Measurements from ENCODE around the gene NUTM2G. TPM values are rescaled to one million over a fixed set of nuclear protein-coding genes. Genes with fewer than 3 reads are reported as not detected.

The NUTM2G gene
- total and polyA plus RNA-seq, 9 of the 15 experiments (the other 6 are each of a cell fraction or from before 2014, with no cell fraction given) = 0.03 TPM; not detected in 7

- TF ChIP-seq JUN (IDR thresholded peaks at IDR 0.05; ENCODE audit: borderline replicate concordance, low read depth, low read length) (peak; percentile 48; the same call in 1 of the 2 replicates), JUN (CRISPR knock-in tag; IDR thresholded peaks at IDR 0.05; ENCODE audit: borderline replicate concordance) (no peak)
Measured at GRCh38 chr9:96884443-96884842, 44.2 kb upstream of the NUTM2G start (continued).

DNA sequence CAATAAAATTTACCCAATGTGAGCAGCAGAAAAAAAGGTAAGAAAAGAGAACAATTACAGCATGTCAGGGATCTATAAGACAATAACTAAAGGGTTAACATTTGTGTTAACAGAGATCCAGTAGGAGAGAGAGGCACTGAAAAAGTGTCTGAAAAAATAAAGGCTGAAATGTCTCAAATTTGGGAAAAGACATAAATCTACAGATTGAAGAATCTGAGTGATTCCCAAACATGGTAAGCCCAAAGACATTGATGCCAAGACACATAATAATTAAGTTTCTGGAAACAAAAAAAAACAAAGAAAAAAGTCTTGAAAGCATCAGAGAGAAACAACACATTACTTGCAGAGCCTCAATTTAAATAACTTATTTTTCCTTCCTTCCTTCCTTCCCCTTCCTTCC is 43.2 kb upstream of the NUTM2G start:
- FAIRE-seq (no peak), ATAC-seq (no peak)
- TF ChIP-seq PRMT5 (CRISPR knock-in tag; IDR thresholded peaks at IDR 0.05) (no peak), ARID2 (IDR thresholded peaks at IDR 0.05) (no peak), HDAC3 (IDR thresholded peaks at IDR 0.05; ENCODE audit: borderline replicate concordance, partially characterized antibody) (no peak), TFAM (CRISPR knock-in tag; conservative IDR thresholded peaks at IDR 0.05) (no peak), ZNF263 (CRISPR knock-in tag; IDR thresholded peaks at IDR 0.05; ENCODE audit: borderline replicate concordance) (no peak), LEF1 (IDR thresholded peaks at IDR 0.05) (no peak), MLX (CRISPR knock-in tag; conservative IDR thresholded peaks at IDR 0.05) (no peak), BRF2 (IDR thresholded peaks at IDR 0.05; ENCODE audit: borderline replicate concordance, insufficient read depth, insufficient read length) (no peak), NR2C1 (IDR thresholded peaks at IDR 0.05) (no peak), NR2C1 (tag; IDR thresholded peaks at IDR 0.05) (no peak), NUFIP1 (IDR thresholded peaks at IDR 0.05; ENCODE audit: partially characterized antibody) (no peak), SMARCA5 (IDR thresholded peaks at IDR 0.05) (no peak), ZKSCAN3 (CRISPR knock-in tag; IDR thresholded peaks at IDR 0.05) (no peak)
- TF ChIP-seq, protein P1, sequence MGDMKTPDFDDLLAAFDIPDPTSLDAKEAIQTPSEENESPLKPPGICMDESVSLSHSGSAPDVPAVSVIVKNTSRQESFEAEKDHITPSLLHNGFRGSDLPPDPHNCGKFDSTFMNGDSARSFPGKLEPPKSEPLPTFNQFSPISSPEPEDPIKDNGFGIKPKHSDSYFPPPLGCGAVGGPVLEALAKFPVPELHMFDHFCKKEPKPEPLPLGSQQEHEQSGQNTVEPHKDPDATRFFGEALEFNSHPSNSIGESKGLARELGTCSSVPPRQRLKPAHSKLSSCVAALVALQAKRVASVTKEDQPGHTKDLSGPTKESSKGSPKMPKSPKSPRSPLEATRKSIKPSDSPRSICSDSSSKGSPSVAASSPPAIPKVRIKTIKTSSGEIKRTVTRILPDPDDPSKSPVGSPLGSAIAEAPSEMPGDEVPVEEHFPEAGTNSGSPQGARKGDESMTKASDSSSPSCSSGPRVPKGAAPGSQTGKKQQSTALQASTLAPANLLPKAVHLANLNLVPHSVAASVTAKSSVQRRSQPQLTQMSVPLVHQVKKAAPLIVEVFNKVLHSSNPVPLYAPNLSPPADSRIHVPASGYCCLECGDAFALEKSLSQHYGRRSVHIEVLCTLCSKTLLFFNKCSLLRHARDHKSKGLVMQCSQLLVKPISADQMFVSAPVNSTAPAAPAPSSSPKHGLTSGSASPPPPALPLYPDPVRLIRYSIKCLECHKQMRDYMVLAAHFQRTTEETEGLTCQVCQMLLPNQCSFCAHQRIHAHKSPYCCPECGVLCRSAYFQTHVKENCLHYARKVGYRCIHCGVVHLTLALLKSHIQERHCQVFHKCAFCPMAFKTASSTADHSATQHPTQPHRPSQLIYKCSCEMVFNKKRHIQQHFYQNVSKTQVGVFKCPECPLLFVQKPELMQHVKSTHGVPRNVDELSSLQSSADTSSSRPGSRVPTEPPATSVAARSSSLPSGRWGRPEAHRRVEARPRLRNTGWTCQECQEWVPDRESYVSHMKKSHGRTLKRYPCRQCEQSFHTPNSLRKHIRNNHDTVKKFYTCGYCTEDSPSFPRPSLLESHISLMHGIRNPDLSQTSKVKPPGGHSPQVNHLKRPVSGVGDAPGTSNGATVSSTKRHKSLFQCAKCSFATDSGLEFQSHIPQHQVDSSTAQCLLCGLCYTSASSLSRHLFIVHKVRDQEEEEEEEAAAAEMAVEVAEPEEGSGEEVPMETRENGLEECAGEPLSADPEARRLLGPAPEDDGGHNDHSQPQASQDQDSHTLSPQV (IDR thresholded peaks at IDR 0.05) = no peak

More for the DNA sequence above, 43.2 kb upstream of the NUTM2G start:
- H3K4me1 ChIP-seq (replicated peaks in 1 of 2; ENCODE audit: control insufficient read depth in 2 of 2, insufficient read depth in 2 of 2, low read length in 2 of 2) = no peaks in the 10 kb centered on the region; a peak in 1 of 5 replicates
- no peak overlapping the region for H3K9ac ChIP-seq (ENCODE audit: insufficient read depth in 1 of 2, low read depth in 2 of 2, low read length in 2 of 2)
- no peak overlapping the region for H3K27ac ChIP-seq (ENCODE audit: extremely low read depth, low read depth, low read length)
- H3K4me2 ChIP-seq (ENCODE audit: insufficient read depth, low read length) = no peak overlapping the region
- H3K79me2 ChIP-seq (ENCODE audit: control insufficient read depth, insufficient read depth, low read length) = no peaks in the 10 kb centered on the region
- BruUV-seq (replicated peaks) = no TSS peak
- DNase-seq (ENCODE audit: extremely low read depth in 1 of 4, low spot score in 3 of 4) = no peak
- H3K27me3 ChIP-seq (ENCODE audit: control insufficient read depth in 2 of 2, insufficient read depth in 2 of 2, low read length in 2 of 2) = no peaks in the 10 kb centered on the region
- no peak overlapping the region for H3K4me3 ChIP-seq
- ChIA-PET CTCF (ENCODE audit: low intra/inter-chr PET ratio) (no interaction called here), POLR2A (interaction anchor here (2.1 kb wide), 1 partner anchor 12 kb away, joined by 5 read pairs; no protein-coding TSS in a partner anchor)
- H4K20me1 ChIP-seq (replicated peaks; ENCODE audit: control insufficient read depth, insufficient read depth, low read length) = no peaks in the 10 kb centered on the region
- H3K36me3 ChIP-seq (ENCODE audit: control insufficient read depth, insufficient read depth, low read length) = no peaks in the 10 kb centered on the region
- H3K9me1 ChIP-seq (ENCODE audit: control insufficient read depth, insufficient read depth, low read length) = peaks cover 2% of the 10 kb centered on the region
- no peak overlapping the region for H2AFZ ChIP-seq (ENCODE audit: low read depth, low read length)
- in situ Hi-C loops (cut with MboI) = no loop called here
- intact Hi-C loops (cut with micrococcal nuclease) = no loop called here
- H3K9me3 ChIP-seq (replicated peaks; ENCODE audit: control insufficient read depth, insufficient read depth, low read depth, low read length) = no peaks in the 10 kb centered on the region
